Activated T-helper 1 cell treated with anti-CD3 and anti-CD28 coated beads, Interleukin-12 subunit alpha, Interleukin-12 subunit beta, Interleukin-2, Interleukin-4 antibody, amounts not matched to agents 30 ng/mL and 10 ng/mL and 1 ng/mL, durations not matched to agents 14 hours and 24 hours and 36 hours (primary cell): ENCODE measurements around the gene NEU1. TPM values are rescaled to one million over a fixed set of nuclear protein-coding genes. Genes with fewer than 3 reads are reported as not detected.
"Not testable (repeated sequence)": the region's sequence is repeated elsewhere in the genome, so short reads cannot be mapped to it uniquely, and the experiment has no call there.

ENCODE experiments used
- DNase-seq: peaks from one replicate; pipeline ENCODE4 v3.0.0; 2021; ENCODE audit warnings: low spot score
- H3K27ac Mint-ChIP-seq: one replicate; pipeline ENCODE4 v1.8.0; 2021; ENCODE audit warnings: mild to moderate bottlenecking, mixed read lengths
- H3K27me3 Mint-ChIP-seq: one replicate; pipeline ENCODE4 v1.8.0; 2022; ENCODE audit warnings: mild to moderate bottlenecking, moderate library complexity, mixed read lengths; ENCODE audit not compliant: insufficient read depth
- H3K36me3 Mint-ChIP-seq: one replicate; pipeline ENCODE4 v1.8.0; 2021; ENCODE audit warnings: low read depth, mixed read lengths
- H3K4me1 Mint-ChIP-seq: one replicate; pipeline ENCODE4 v1.8.0; 2021; ENCODE audit warnings: low read depth, mixed read lengths
- H3K4me3 Mint-ChIP-seq: one replicate; pipeline ENCODE4 v1.8.0; 2021; ENCODE audit warnings: mild to moderate bottlenecking, moderate library complexity, mixed read lengths
- H3K9me3 Mint-ChIP-seq: one replicate; pipeline ENCODE4 v1.8.0; 2021; ENCODE audit warnings: mixed read lengths
- intact Hi-C: fragments of 100-400 bp; cut with micrococcal nuclease; formaldehyde crosslinking; loops from one replicate; pipeline ENCODE4 v1.15.1; 2024
- total RNA-seq: library from RNA; stranded (reverse); gene quantifications from 2 replicates; pipeline ENCODE4 v1.2.3, GENCODE V29; 2022

Gene NEU1
- total RNA-seq, 1 donor from 2014 or later, result 24.3 TPM

- Mint-ChIP-seq H3K36me3 (peaks cover 39% of the 10 kb centered on the region), H3K4me3 (no peak overlapping the region), H3K27me3 (no peaks in the 10 kb centered on the region), H3K4me1 (peaks cover 24% of the 10 kb centered on the region), H3K27ac (no peak overlapping the region), H3K9me3 (no peaks in the 10 kb centered on the region)
- intact Hi-C loops, result no loop called here
- DNase-seq, result no peak
Measured at GRCh38 chr6:31842053-31842452, 20.6 kb downstream of the NEU1 start.

- DNase-seq, intact Hi-C loops, H3K9me3 Mint-ChIP-seq, H3K4me3 Mint-ChIP-seq, H3K27ac Mint-ChIP-seq, H3K27me3 Mint-ChIP-seq: not testable (repeated sequence)
- H3K4me1 Mint-ChIP-seq, result peaks cover 41% of the 10 kb centered on the region
- peaks cover 52% of the 10 kb centered on the region for H3K36me3 Mint-ChIP-seq
Measured at GRCh38 chr6:31839779-31840126, 22.9 kb downstream of the NEU1 start.

GRCh38 chr6:31838968-31839367 is 23.7 kb downstream of the NEU1 start:
- Mint-ChIP-seq H3K4me3 (peak overlapping the region; percentile 59), H3K27me3 (no peaks in the 10 kb centered on the region), H3K9me3 (no peaks in the 10 kb centered on the region), H3K36me3 (peaks cover 54% of the 10 kb centered on the region), H3K4me1 (peaks cover 49% of the 10 kb centered on the region), H3K27ac (no peak overlapping the region)
- intact Hi-C loops, result no loop called here
- no peak for DNase-seq

- DNase-seq, intact Hi-C loops, H3K9me3 Mint-ChIP-seq, H3K27ac Mint-ChIP-seq, H3K27me3 Mint-ChIP-seq: not testable (repeated sequence)
- Mint-ChIP-seq H3K4me1 (peaks cover 49% of the 10 kb centered on the region), H3K36me3 (peaks cover 54% of the 10 kb centered on the region), H3K4me3 (peak overlapping the region; percentile 94)
Measured at GRCh38 chr6:31838114-31838553, 24.5 kb downstream of the NEU1 start.

GRCh38 chr6:31837369-31838113 is 25.1 kb downstream of the NEU1 start:
- H3K4me3 Mint-ChIP-seq, result peak overlapping the region; percentile 94
- H3K27me3 Mint-ChIP-seq, result no peaks in the 10 kb centered on the region
- peaks cover 54% of the 10 kb centered on the region for H3K36me3 Mint-ChIP-seq
- peak overlapping the region; percentile 67 for H3K27ac Mint-ChIP-seq
- H3K9me3 Mint-ChIP-seq, result no peaks in the 10 kb centered on the region
- H3K4me1 Mint-ChIP-seq, result peaks cover 49% of the 10 kb centered on the region
- intact Hi-C loops, result no loop called here
- no peak for DNase-seq

GRCh38 chr6:31836474-31837368 is 25.9 kb downstream of the NEU1 start:
- peak overlapping the region; percentile 94 for H3K4me3 Mint-ChIP-seq
- no peaks in the 10 kb centered on the region for H3K9me3 Mint-ChIP-seq
- DNase-seq, result no peak
- H3K4me1 Mint-ChIP-seq, result peaks cover 49% of the 10 kb centered on the region
- intact Hi-C loops, result no loop called here
- no peaks in the 10 kb centered on the region for H3K27me3 Mint-ChIP-seq
- peak overlapping the region; percentile 100 for H3K27ac Mint-ChIP-seq
- peaks cover 54% of the 10 kb centered on the region for H3K36me3 Mint-ChIP-seq

- intact Hi-C loops, result no loop called here
- Mint-ChIP-seq H3K27ac (peak overlapping the region; percentile 100), H3K4me1 (peaks cover 52% of the 10 kb centered on the region), H3K36me3 (peaks cover 51% of the 10 kb centered on the region), H3K9me3 (no peaks in the 10 kb centered on the region), H3K4me3 (peak overlapping the region; percentile 94), H3K27me3 (no peaks in the 10 kb centered on the region)
- no peak for DNase-seq
Measured at GRCh38 chr6:31836047-31836473, 26.6 kb downstream of the NEU1 start.

GRCh38 chr6:31834367-31835250 is 28.0 kb downstream of the NEU1 start:
- intact Hi-C loops, result loop anchor here (1.0 to 2.0 kb wide), 7 partner anchors 20 to 214 kb away; partner anchors contain the start of genes HSPA1A, HSPA1L, PRRC2A and VARS1
- H3K4me3 Mint-ChIP-seq, result peak overlapping the region; percentile 94
- peak overlapping the region; percentile 100 for H3K27ac Mint-ChIP-seq
- H3K9me3 Mint-ChIP-seq, result no peaks in the 10 kb centered on the region
- peak; percentile 72 for DNase-seq
- H3K27me3 Mint-ChIP-seq, result no peaks in the 10 kb centered on the region
- peaks cover 49% of the 10 kb centered on the region for H3K36me3 Mint-ChIP-seq
- H3K4me1 Mint-ChIP-seq, result peaks cover 49% of the 10 kb centered on the region

GRCh38 chr6:31831350-31832215 is 31.0 kb downstream of the NEU1 start:
- Mint-ChIP-seq H3K9me3 (no peaks in the 10 kb centered on the region), H3K36me3 (peaks cover 26% of the 10 kb centered on the region), H3K4me3 (peak overlapping the region; percentile 95), H3K27ac (peak overlapping the region; percentile 18), H3K4me1 (peaks cover 37% of the 10 kb centered on the region), H3K27me3 (no peaks in the 10 kb centered on the region)
- DNase-seq, result no peak
- intact Hi-C loops, result loop anchor here (2.0 kb wide), 1 partner anchor 55 kb away; the partner anchor contains the start of gene VWA7

- peak overlapping the region; percentile 71 for H3K27ac Mint-ChIP-seq
- DNase-seq, result no peak
- H3K27me3 Mint-ChIP-seq, result no peaks in the 10 kb centered on the region
- intact Hi-C loops, result loop anchor here (1.0 to 2.0 kb wide), 7 partner anchors 32 to 285 kb away; partner anchors contain the start of genes ATP6V1G2, DDAH2, PRRC2A and VWA7
- H3K36me3 Mint-ChIP-seq, result peaks cover 19% of the 10 kb centered on the region
- peak overlapping the region; percentile 95 for H3K4me3 Mint-ChIP-seq
- no peaks in the 10 kb centered on the region for H3K9me3 Mint-ChIP-seq
- peaks cover 31% of the 10 kb centered on the region for H3K4me1 Mint-ChIP-seq
Measured at GRCh38 chr6:31830886-31831335, 31.7 kb downstream of the NEU1 start.

- Mint-ChIP-seq H3K27ac (peak overlapping the region; percentile 71), H3K36me3 (peaks cover 11% of the 10 kb centered on the region), H3K4me1 (peaks cover 35% of the 10 kb centered on the region), H3K4me3 (peak overlapping the region; percentile 95), H3K9me3 (no peaks in the 10 kb centered on the region), H3K27me3 (no peaks in the 10 kb centered on the region)
- intact Hi-C loops, result loop anchor here (1.0 to 10.0 kb wide), 8 partner anchors 34 to 335 kb away; partner anchors contain the start of genes ATP6V1G2, DDAH2, MICB and PRRC2A
- no peak for DNase-seq
Measured at GRCh38 chr6:31829633-31830283, 32.9 kb downstream of the NEU1 start.
